A549 (cell line): Measurements from ENCODE around the gene LANCL2.

Source experiments
- ATOH8 ChIP-seq: fragments of 250-450 bp; sonication (Bioruptor Pico); IDR thresholded peaks from 2 replicates; pipeline ENCODE4 v1.5.0; 2020; ENCODE audit warnings: low read depth, mild to moderate bottlenecking, moderate library complexity
- SMC3 ChIP-seq: fragments of >200 bp; sonication (Bioruptor Twin); formaldehyde crosslinking; IDR thresholded peaks from 3 replicates; pipeline ENCODE4 v1.6.1; 2018; ENCODE audit warnings: inconsistent platforms

- no peak for TF ChIP-seq ATOH8
- no peak for TF ChIP-seq SMC3
Measured at GRCh38 chr7:55435466-55435865, 70.3 kb downstream of the LANCL2 start.
